DND-41 (cell line): ENCODE measurements around the gene RUNX2.

Experiments used
- ATAC-seq: fragments of 200-7000 bp; cut with Tn5 transposase; 3 replicates; pipeline ENCODE4 v1.9.1; 2021; ENCODE audit warnings: low read depth; ENCODE audit not compliant: insufficient read depth
- DNase-seq: peaks from one replicate; pipeline ENCODE4 v3.0.0-alpha.2; 2020
- H2AFZ ChIP-seq: 2 replicates; pipeline ENCODE4 v1.6.0; 2012; ENCODE audit warnings: low read depth, low read length
- H3K27ac ChIP-seq: 2 replicates; pipeline ENCODE4 v1.5.1; 2012; ENCODE audit warnings: low read length, inconsistent platforms
- H3K27me3 ChIP-seq: fragments of 200-600 bp; sonication (generic); 2 replicates; pipeline ENCODE4 v1.6.0; 2012; ENCODE audit warnings: low read length, mild to moderate bottlenecking, inconsistent platforms; ENCODE audit not compliant: insufficient read depth, poor library complexity
- H3K36me3 ChIP-seq: 2 replicates; pipeline ENCODE4 v1.5.1; 2012; ENCODE audit warnings: low read length, inconsistent platforms; ENCODE audit not compliant: insufficient read depth
- H3K4me1 ChIP-seq: 2 replicates; pipeline ENCODE4 v1.5.1; 2012; ENCODE audit warnings: mild to moderate bottlenecking, low read length; ENCODE audit not compliant: insufficient read depth
- H3K4me2 ChIP-seq: 2 replicates; pipeline ENCODE4 v1.6.0; 2012; ENCODE audit warnings: mild to moderate bottlenecking, moderate library complexity, low read length, inconsistent platforms; ENCODE audit not compliant: insufficient read depth
- H3K4me3 ChIP-seq, 2 experiments: fragments of 200-600 bp in 1 of 2; shearing (Covaris generic) in 1 of 2; 2 replicates each; pipeline ENCODE4 v1.5.1; 2012 to 2016; ENCODE audit warnings: inconsistent platforms in 2 of 2, low read length in 2 of 2, mild to moderate bottlenecking in 2 of 2, low read depth in 1 of 2, moderate library complexity in 1 of 2
- H3K79me2 ChIP-seq: 2 replicates; pipeline ENCODE4 v1.6.0; 2012; ENCODE audit warnings: low read length, inconsistent platforms; ENCODE audit not compliant: insufficient read depth
- H3K9ac ChIP-seq: 2 replicates; pipeline ENCODE4 v1.6.0; 2012; ENCODE audit warnings: low read depth, mild to moderate bottlenecking, inconsistent platforms, low read length, moderate library complexity
- H3K9me3 ChIP-seq: 2 replicates; pipeline ENCODE4 v1.5.1; 2012; ENCODE audit warnings: low read length, moderate library complexity, mild to moderate bottlenecking, inconsistent platforms; ENCODE audit not compliant: insufficient read depth, severe bottlenecking
- H4K20me1 ChIP-seq: 2 replicates; pipeline ENCODE4 v1.6.0; 2012; ENCODE audit warnings: low read length; ENCODE audit not compliant: insufficient read depth
- CTCF ChIP-seq: IDR thresholded peaks from 2 replicates; pipeline ENCODE4 v1.5.1; 2012; ENCODE audit warnings: borderline replicate concordance, low read length, moderate library complexity, mild to moderate bottlenecking; ENCODE audit not compliant: poor library complexity, severe bottlenecking; ENCODE audit errors: extremely low read depth
- EZH2 ChIP-seq: IDR thresholded peaks from 3 replicates; pipeline ENCODE4 v1.6.1; 2012; ENCODE audit warnings: borderline replicate concordance, low read depth, mild to moderate bottlenecking, moderate library complexity, low read length, inconsistent platforms; ENCODE audit not compliant: severe bottlenecking

RUNX2 gene

GRCh38 chr6:45423111-45423823, 95.1 kb downstream of the RUNX2 start:
- H3K4me2 ChIP-seq = peak overlapping the region; percentile 65
- TF ChIP-seq EZH2 (no peak), CTCF (no peak)
- peaks cover 60% of the 10 kb centered on the region for H3K4me1 ChIP-seq
- H3K9me3 ChIP-seq = no peaks in the 10 kb centered on the region
- H3K36me3 ChIP-seq = no peaks in the 10 kb centered on the region; the same call in 1 of the 2 replicates
- DNase-seq (no peak), ATAC-seq (no peak)
- H3K27me3 ChIP-seq = no peaks in the 10 kb centered on the region
- no peaks in the 10 kb centered on the region for H4K20me1 ChIP-seq
- H3K27ac ChIP-seq = peak overlapping the region; percentile 87
- peak overlapping the region; percentile 66 to 69; a peak in 3 of 4 replicates for H3K4me3 ChIP-seq
- H3K79me2 ChIP-seq = peaks cover 43% of the 10 kb centered on the region
- peak overlapping the region; percentile 69 for H3K9ac ChIP-seq
- peak overlapping the region; percentile 75 for H2AFZ ChIP-seq

GRCh38 chr6:45423824-45424450, 95.8 kb downstream of the RUNX2 start:
- DNase-seq (no peak), ATAC-seq (no peak)
- Histone ChIP-seq H3K4me1 (peaks cover 67% of the 10 kb centered on the region), H3K27ac (peak overlapping the region; percentile 57), H4K20me1 (no peaks in the 10 kb centered on the region), H3K4me2 (peak overlapping the region; percentile 65), H3K79me2 (peaks cover 43% of the 10 kb centered on the region), H3K9me3 (no peaks in the 10 kb centered on the region), H2AFZ (no peak overlapping the region), H3K4me3 (peak overlapping the region in 1 of 2 experiments; percentile 69; a peak in 2 of 4 replicates), H3K36me3 (no peaks in the 10 kb centered on the region; the same call in 1 of the 2 replicates), H3K27me3 (no peaks in the 10 kb centered on the region), H3K9ac (peak overlapping the region; percentile 69)
- TF ChIP-seq CTCF (no peak), EZH2 (no peak)

- no peaks in the 10 kb centered on the region for H3K9me3 ChIP-seq
- peak overlapping the region; percentile 69 for H3K9ac ChIP-seq
- ATAC-seq (no peak), DNase-seq (no peak)
- H3K36me3 ChIP-seq = peaks cover 3% of the 10 kb centered on the region; the same call in 1 of the 2 replicates
- H3K27me3 ChIP-seq = no peaks in the 10 kb centered on the region
- peaks cover 72% of the 10 kb centered on the region for H3K4me1 ChIP-seq
- H3K79me2 ChIP-seq = peaks cover 47% of the 10 kb centered on the region
- H2AFZ ChIP-seq = no peak overlapping the region
- TF ChIP-seq EZH2 (no peak), CTCF (no peak)
- H4K20me1 ChIP-seq = no peaks in the 10 kb centered on the region
- peak overlapping the region; percentile 65 for H3K4me2 ChIP-seq
- peak overlapping the region in 1 of 2 experiments; percentile 69; a peak in 2 of 4 replicates for H3K4me3 ChIP-seq
- peak overlapping the region; percentile 57 for H3K27ac ChIP-seq
These were observed 96.3 kb downstream of the RUNX2 start for GRCh38 chr6:45424451-45424861.
